H54 (cell line): ENCODE results near the gene SLC25A22.

ENCODE experiments used
- DNase-seq: peaks from one replicate; pipeline ENCODE4 v3.0.0; 2011; ENCODE audit warnings: low spot score, mixed read lengths; ENCODE audit not compliant: insufficient read length
- FAIRE-seq: peaks from 3 replicates; lab custom pipeline; 2011; peaks lifted over from hg19 to GRCh38; lab: Jason Lieb, UNC
- POLR2A ChIP-seq: IDR thresholded peaks from 2 replicates; pipeline ENCODE4 v1.6.1; 2011; ENCODE audit warnings: low read depth, mild to moderate bottlenecking, low read length

The SLC25A22 gene

GRCh38 chr11:746289-747157 is 51.6 kb downstream of the SLC25A22 start:
- DNase-seq (peak; percentile 23), FAIRE-seq (no peak)
- TF ChIP-seq POLR2A: no peak

DNA sequence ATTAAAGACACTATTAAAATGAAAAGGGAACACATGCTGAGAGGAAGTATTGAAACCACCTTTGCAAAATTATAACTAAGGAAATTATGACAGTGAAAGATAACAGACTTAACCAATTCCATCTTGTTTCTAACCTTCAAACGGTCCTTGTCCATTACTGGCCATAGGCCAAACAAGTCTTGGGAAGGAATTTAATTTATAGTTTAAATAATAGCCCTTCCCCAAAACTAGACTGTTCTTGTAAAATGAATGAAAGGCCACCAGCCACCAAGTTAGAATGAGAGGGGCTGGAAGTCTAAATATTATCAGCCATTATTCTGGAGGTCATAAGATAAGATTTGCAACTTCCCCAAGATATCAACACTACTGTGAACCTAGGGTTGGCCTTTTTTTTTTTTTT is 52.7 kb downstream of the SLC25A22 start:
- DNase-seq: no peak
- no peak for TF ChIP-seq POLR2A
- no peak for FAIRE-seq

DNA sequence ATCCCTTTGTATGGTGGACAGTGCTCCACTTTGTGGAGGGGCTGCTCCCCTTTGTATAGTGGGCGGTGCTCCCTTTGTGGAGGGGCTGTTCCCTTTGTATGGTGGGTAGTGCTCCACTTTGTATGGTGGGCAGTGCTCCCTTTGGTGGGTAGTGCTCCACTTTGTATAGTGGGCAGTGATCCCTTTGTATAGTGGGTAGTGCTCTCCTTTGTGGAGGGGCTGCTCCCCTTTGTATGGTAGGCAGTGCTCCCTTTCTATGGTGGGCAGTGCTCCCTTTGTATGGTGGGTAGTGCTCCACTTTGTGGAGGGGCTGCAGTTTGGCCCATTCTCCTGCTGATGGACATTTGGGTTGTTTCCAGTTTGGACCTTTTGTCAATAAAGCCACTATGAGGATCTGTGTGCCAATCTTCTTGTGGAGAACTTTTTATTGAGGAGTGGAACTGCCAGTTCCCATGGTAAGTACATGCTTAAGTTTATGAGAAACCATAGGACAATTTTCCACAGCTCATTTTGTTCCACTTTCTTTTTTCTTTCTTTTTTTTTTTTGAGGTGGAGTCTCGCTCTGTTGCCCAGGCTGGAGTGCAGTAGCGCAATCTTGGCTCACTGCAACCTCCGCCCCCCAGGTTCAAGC is 55.4 kb downstream of the SLC25A22 start:
- FAIRE-seq (no peak), DNase-seq (no peak)
- no peak for TF ChIP-seq POLR2A

- no peak for TF ChIP-seq POLR2A
- FAIRE-seq (no peak), DNase-seq (no peak)
Observed at GRCh38 chr11:742156-742546, 55.9 kb downstream of the SLC25A22 start.
